Osteoblast (primary cell): Measurements from ENCODE around the gene AMOTL1. TPM values are rescaled to one million over a fixed set of nuclear protein-coding genes. Genes with fewer than 3 reads are reported as not detected.

ENCODE experiments used
- DNase-seq: peaks from one replicate; pipeline ENCODE4 v3.0.0; 2011; ENCODE audit warnings: low spot score, mixed read lengths; ENCODE audit not compliant: insufficient read length; ENCODE audit errors: missing footprints
- H2AFZ ChIP-seq: 2 replicates; pipeline ENCODE4 v1.6.0; 2011; ENCODE audit warnings: mild to moderate bottlenecking, low read length
- H3K27ac ChIP-seq: 2 replicates; pipeline ENCODE4 v1.5.1; 2011; ENCODE audit warnings: mild to moderate bottlenecking, low read depth, low read length, moderate library complexity
- H3K27me3 ChIP-seq: 2 replicates; pipeline ENCODE4 v1.6.0; 2012; ENCODE audit warnings: mild to moderate bottlenecking, control low read depth, inconsistent platforms, low read length, moderate library complexity; ENCODE audit not compliant: insufficient read depth
- H3K36me3 ChIP-seq: 2 replicates; pipeline ENCODE4 v1.5.1; 2011; ENCODE audit warnings: mild to moderate bottlenecking, low read length, control low read depth, moderate library complexity; ENCODE audit not compliant: insufficient read depth
- H3K4me1 ChIP-seq: 2 replicates; pipeline ENCODE4 v1.5.1; 2011; ENCODE audit warnings: mild to moderate bottlenecking, low read length, control low read depth, moderate library complexity; ENCODE audit not compliant: insufficient read depth
- H3K4me2 ChIP-seq: 2 replicates; pipeline ENCODE4 v1.6.0; 2011; ENCODE audit warnings: mild to moderate bottlenecking, low read length; ENCODE audit not compliant: insufficient read depth
- H3K4me3 ChIP-seq: fragments of 200-600 bp; sonication (generic); 3 replicates; pipeline ENCODE4 v1.5.1; 2012; ENCODE audit warnings: mild to moderate bottlenecking, low read length, inconsistent platforms; ENCODE audit not compliant: insufficient read depth
- H3K79me2 ChIP-seq: 2 replicates; pipeline ENCODE4 v1.6.0; 2012; ENCODE audit warnings: mild to moderate bottlenecking, low read length, control low read depth, inconsistent platforms; ENCODE audit not compliant: insufficient read depth
- H3K9me3 ChIP-seq: 2 replicates; pipeline ENCODE4 v1.5.1; 2011; ENCODE audit warnings: low read depth, low read length, control low read depth
- H4K20me1 ChIP-seq: 2 replicates; pipeline ENCODE4 v1.6.0; 2012; ENCODE audit warnings: mild to moderate bottlenecking, low read length, control low read depth; ENCODE audit not compliant: insufficient read depth
- CTCF ChIP-seq: IDR thresholded peaks from 2 replicates; pipeline ENCODE4 v1.5.1; 2011; ENCODE audit warnings: mild to moderate bottlenecking, low read depth, low read length, moderate library complexity; ENCODE audit errors: extremely low read depth
- total RNA-seq: library from RNA; depleted of rRNA; stranded (reverse); fragments of >200 nt; gene quantifications from 2 replicates; pipeline ENCODE4 v1.2.3, GENCODE V29; 2012

The AMOTL1 gene
- total RNA-seq, 1 donor, result 53.6 TPM

- Histone ChIP-seq H3K27me3 (no peaks in the 10 kb centered on the region), H3K36me3 (no peaks in the 10 kb centered on the region), H3K4me2 (no peak overlapping the region), H4K20me1 (no peaks in the 10 kb centered on the region), H3K27ac (no peak overlapping the region), H3K9me3 (no peaks in the 10 kb centered on the region), H3K4me1 (peaks cover 30% of the 10 kb centered on the region), H2AFZ (no peak overlapping the region), H3K79me2 (no peaks in the 10 kb centered on the region), H3K4me3 (no peak overlapping the region)
- no peak for DNase-seq
- no peak for TF ChIP-seq CTCF
These were observed 21.0 kb upstream of the AMOTL1 start for GRCh38 chr11:94747146-94747545.

- no peak overlapping the region for H3K27ac ChIP-seq
- no peak overlapping the region for H3K4me3 ChIP-seq
- H3K9me3 ChIP-seq, result no peaks in the 10 kb centered on the region
- no peaks in the 10 kb centered on the region for H3K79me2 ChIP-seq
- no peak overlapping the region for H3K4me2 ChIP-seq
- no peaks in the 10 kb centered on the region for H3K36me3 ChIP-seq
- no peak for TF ChIP-seq CTCF
- peaks cover 33% of the 10 kb centered on the region for H3K4me1 ChIP-seq
- H4K20me1 ChIP-seq, result no peaks in the 10 kb centered on the region
- H2AFZ ChIP-seq, result no peak overlapping the region
- no peak for DNase-seq
- no peaks in the 10 kb centered on the region for H3K27me3 ChIP-seq
These were observed 20.5 kb upstream of the AMOTL1 start for GRCh38 chr11:94747601-94748041.

GRCh38 chr11:94749369-94749768, 18.8 kb upstream of the AMOTL1 start:
- Histone ChIP-seq H3K27ac (no peak overlapping the region), H3K4me2 (no peak overlapping the region), H3K4me3 (no peak overlapping the region), H3K79me2 (no peaks in the 10 kb centered on the region), H3K4me1 (peaks cover 33% of the 10 kb centered on the region), H2AFZ (no peak overlapping the region), H3K9me3 (no peaks in the 10 kb centered on the region), H4K20me1 (no peaks in the 10 kb centered on the region), H3K36me3 (no peaks in the 10 kb centered on the region), H3K27me3 (no peaks in the 10 kb centered on the region)
- no peak for DNase-seq
- no peak for TF ChIP-seq CTCF

GRCh38 chr11:94750319-94751217, 17.6 kb upstream of the AMOTL1 start:
- H2AFZ ChIP-seq, result peak overlapping the region; percentile 64
- DNase-seq, result peak; percentile 76

More at GRCh38 chr11:94750319-94751217, 17.6 kb upstream of the AMOTL1 start:
- peaks cover 33% of the 10 kb centered on the region for H3K4me1 ChIP-seq
- no peak overlapping the region for H3K4me3 ChIP-seq
- no peaks in the 10 kb centered on the region for H3K27me3 ChIP-seq
- H3K79me2 ChIP-seq, result no peaks in the 10 kb centered on the region
- H4K20me1 ChIP-seq, result no peaks in the 10 kb centered on the region
- TF ChIP-seq CTCF, result no peak
- peak overlapping the region; percentile 36 for H3K4me2 ChIP-seq
- no peaks in the 10 kb centered on the region for H3K36me3 ChIP-seq
- no peaks in the 10 kb centered on the region for H3K9me3 ChIP-seq
- H3K27ac ChIP-seq, result no peak overlapping the region
